Osteocyte (in vitro differentiated cells): ENCODE measurements around the gene RGR. TPM values are rescaled to one million over a fixed set of nuclear protein-coding genes. Genes with fewer than 3 reads are reported as not detected.

ENCODE experiments used
- DNase-seq: peaks from one replicate; pipeline ENCODE4 v3.0.0; 2021; ENCODE audit warnings: mixed read lengths; ENCODE audit not compliant: unreplicated experiment; ENCODE audit errors: extremely low spot score
- H3K27ac Mint-ChIP-seq: one replicate; pipeline ENCODE4 v1.8.0; 2021; ENCODE audit warnings: mild to moderate bottlenecking, mixed read lengths; ENCODE audit not compliant: unreplicated experiment
- H3K27me3 Mint-ChIP-seq: one replicate; pipeline ENCODE4 v1.8.0; 2021; ENCODE audit warnings: mixed read lengths; ENCODE audit not compliant: unreplicated experiment
- H3K36me3 Mint-ChIP-seq: one replicate; pipeline ENCODE4 v1.8.0; 2021; ENCODE audit warnings: mixed read lengths; ENCODE audit not compliant: unreplicated experiment
- H3K4me1 Mint-ChIP-seq: one replicate; pipeline ENCODE4 v1.8.0; 2021; ENCODE audit warnings: mixed read lengths; ENCODE audit not compliant: unreplicated experiment
- H3K4me3 Mint-ChIP-seq: one replicate; pipeline ENCODE4 v1.8.0; 2021; ENCODE audit warnings: mild to moderate bottlenecking, moderate library complexity, mixed read lengths; ENCODE audit not compliant: unreplicated experiment
- H3K9me3 Mint-ChIP-seq: one replicate; pipeline ENCODE4 v1.8.0; 2021; ENCODE audit warnings: mixed read lengths; ENCODE audit not compliant: unreplicated experiment
- CTCF ChIP-seq: fragments of 200-600 bp; sonication (generic); IDR thresholded peaks from 2 replicates; pipeline ENCODE4 v1.5.0; 2021; ENCODE audit warnings: antibody characterized with exemption, mild to moderate bottlenecking, moderate library complexity
- total RNA-seq: library from RNA; stranded (reverse); gene quantifications from 2 replicates; pipeline ENCODE4 v1.2.1, GENCODE V29; 2021

The RGR gene
- total RNA-seq, 1 donor from 2014 or later: not detected

GRCh38 chr10:84289521-84290200 is 44.8 kb downstream of the RGR start:
- H3K4me1 Mint-ChIP-seq: no peaks in the 10 kb centered on the region
- no peak overlapping the region for H3K4me3 Mint-ChIP-seq
- no peaks in the 10 kb centered on the region for H3K9me3 Mint-ChIP-seq
- H3K27me3 Mint-ChIP-seq: peaks cover 2% of the 10 kb centered on the region
- H3K36me3 Mint-ChIP-seq: no peaks in the 10 kb centered on the region
- DNase-seq: no peak
- no peak for TF ChIP-seq CTCF
- no peak overlapping the region for H3K27ac Mint-ChIP-seq

GRCh38 chr10:84290235-84290634 is 45.4 kb downstream of the RGR start:
- H3K4me3 Mint-ChIP-seq: no peak overlapping the region
- no peaks in the 10 kb centered on the region for H3K36me3 Mint-ChIP-seq
- H3K27ac Mint-ChIP-seq: no peak overlapping the region
- peaks cover 2% of the 10 kb centered on the region for H3K27me3 Mint-ChIP-seq
- no peaks in the 10 kb centered on the region for H3K9me3 Mint-ChIP-seq
- no peak for TF ChIP-seq CTCF
- no peak for DNase-seq
- H3K4me1 Mint-ChIP-seq: no peaks in the 10 kb centered on the region

- H3K36me3 Mint-ChIP-seq: no peaks in the 10 kb centered on the region
- DNase-seq: no peak
- peaks cover 2% of the 10 kb centered on the region for H3K27me3 Mint-ChIP-seq
- no peaks in the 10 kb centered on the region for H3K9me3 Mint-ChIP-seq
- no peak for TF ChIP-seq CTCF
- H3K27ac Mint-ChIP-seq: no peak overlapping the region
- no peak overlapping the region for H3K4me3 Mint-ChIP-seq
- H3K4me1 Mint-ChIP-seq: peaks cover 8% of the 10 kb centered on the region
Measured at GRCh38 chr10:84291384-84291783, 46.5 kb downstream of the RGR start.

GRCh38 chr10:84292502-84292901 is 47.6 kb downstream of the RGR start:
- peaks cover 2% of the 10 kb centered on the region for H3K27me3 Mint-ChIP-seq
- no peak overlapping the region for H3K4me3 Mint-ChIP-seq
- DNase-seq: no peak
- no peak for TF ChIP-seq CTCF
- H3K4me1 Mint-ChIP-seq: peaks cover 15% of the 10 kb centered on the region
- H3K36me3 Mint-ChIP-seq: no peaks in the 10 kb centered on the region
- H3K9me3 Mint-ChIP-seq: no peaks in the 10 kb centered on the region
- no peak overlapping the region for H3K27ac Mint-ChIP-seq

- Mint-ChIP-seq H3K9me3 (no peaks in the 10 kb centered on the region), H3K36me3 (no peaks in the 10 kb centered on the region), H3K4me3 (no peak overlapping the region), H3K4me1 (peaks cover 15% of the 10 kb centered on the region), H3K27me3 (peaks cover 2% of the 10 kb centered on the region), H3K27ac (no peak overlapping the region)
- no peak for TF ChIP-seq CTCF
- no peak for DNase-seq
Measured at GRCh38 chr10:84293171-84293570, 48.3 kb downstream of the RGR start.
